H9 (cell line): ENCODE data around the gene GRID2IP. TPM values are rescaled to one million over a fixed set of nuclear protein-coding genes. Genes with fewer than 3 reads are reported as not detected.

Experiments used
- DNase-seq: peaks from one replicate; pipeline ENCODE4 v3.0.0-alpha.2; 2017
- H2AFZ ChIP-seq: one replicate; pipeline ENCODE4 v1.6.1; 2013; ENCODE audit warnings: mild to moderate bottlenecking, low read length, control low read depth, moderate library complexity
- H2AK5ac ChIP-seq: 2 replicates; pipeline ENCODE4 v1.6.1; 2013; ENCODE audit warnings: low read length, control low read depth, mixed read lengths; ENCODE audit not compliant: insufficient read length
- H2BK120ac ChIP-seq: one replicate; pipeline ENCODE4 v1.6.1; 2013; ENCODE audit warnings: low read depth, mild to moderate bottlenecking, low read length, control low read depth, inconsistent platforms; ENCODE audit not compliant: poor library complexity, severe bottlenecking
- H2BK12ac ChIP-seq: 2 replicates; pipeline ENCODE4 v1.6.1; 2013; ENCODE audit warnings: low read length, control low read depth, mixed read lengths, low read depth; ENCODE audit not compliant: insufficient read length
- H2BK15ac ChIP-seq: 2 replicates; pipeline ENCODE4 v1.6.1; 2013; ENCODE audit warnings: low read depth, low read length, control low read depth
- H2BK20ac ChIP-seq: one replicate; pipeline ENCODE4 v1.6.1; 2013; ENCODE audit warnings: low read depth, mild to moderate bottlenecking, low read length, control low read depth, inconsistent platforms; ENCODE audit not compliant: poor library complexity, severe bottlenecking
- H2BK5ac ChIP-seq: 2 replicates; pipeline ENCODE4 v1.6.1; 2013; ENCODE audit warnings: low read length, control low read depth, mixed read lengths; ENCODE audit not compliant: insufficient read length
- H3K14ac ChIP-seq: 2 replicates; pipeline ENCODE4 v1.6.1; 2013; ENCODE audit warnings: low read length, control low read depth; ENCODE audit not compliant: insufficient read depth
- H3K18ac ChIP-seq: 2 replicates; pipeline ENCODE4 v1.6.1; 2013; ENCODE audit warnings: low read depth, mild to moderate bottlenecking, mixed read lengths, low read length, control low read depth; ENCODE audit not compliant: insufficient read length
- H3K23ac ChIP-seq: 2 replicates; pipeline ENCODE4 v1.6.1; 2013; ENCODE audit warnings: low read length, control low read depth, mixed read lengths, low read depth; ENCODE audit not compliant: insufficient read length
- H3K23me2 ChIP-seq: 2 replicates; pipeline ENCODE4 v1.6.1; 2013; ENCODE audit warnings: low read depth, mild to moderate bottlenecking, mixed read lengths, low read length, control low read depth; ENCODE audit not compliant: insufficient read length, poor library complexity, severe bottlenecking
- H3K27ac ChIP-seq: 2 replicates; pipeline ENCODE4 v1.5.1; 2013; ENCODE audit warnings: low read length, control low read depth, mixed read lengths, low read depth; ENCODE audit not compliant: insufficient read length
- H3K27me3 ChIP-seq: 2 replicates; pipeline ENCODE4 v1.6.1; 2013; ENCODE audit warnings: low read length, control low read depth, inconsistent platforms; ENCODE audit not compliant: insufficient read depth
- H3K4ac ChIP-seq: 2 replicates; pipeline ENCODE4 v1.6.1; 2013; ENCODE audit warnings: low read depth, mild to moderate bottlenecking, control low read depth, inconsistent platforms, low read length, moderate library complexity
- H3K4me1 ChIP-seq: 2 replicates; pipeline ENCODE4 v1.6.1; 2013; ENCODE audit warnings: low read length, control low read depth, inconsistent platforms; ENCODE audit not compliant: insufficient read depth
- H3K4me2 ChIP-seq: 2 replicates; pipeline ENCODE4 v1.6.1; 2013; ENCODE audit warnings: low read length, control low read depth, mixed read lengths; ENCODE audit not compliant: insufficient read length, insufficient read depth
- H3K56ac ChIP-seq: 2 replicates; pipeline ENCODE4 v1.6.1; 2013; ENCODE audit warnings: low read depth, mild to moderate bottlenecking, mixed read lengths, low read length, control low read depth; ENCODE audit not compliant: insufficient read length
- H3K79me1 ChIP-seq: 2 replicates; pipeline ENCODE4 v1.6.1; 2013; ENCODE audit warnings: low read depth, mild to moderate bottlenecking, moderate library complexity, low read length, control low read depth, inconsistent platforms; ENCODE audit not compliant: insufficient read depth, poor library complexity, severe bottlenecking
- H3K79me2 ChIP-seq: 2 replicates; pipeline ENCODE4 v1.6.1; 2013; ENCODE audit warnings: low read length, control low read depth, inconsistent platforms; ENCODE audit not compliant: insufficient read depth
- H3K9ac ChIP-seq: 2 replicates; pipeline ENCODE4 v1.6.1; 2013; ENCODE audit warnings: low read length, control low read depth, mixed read lengths; ENCODE audit not compliant: insufficient read length; ENCODE audit errors: extremely low read depth
- H3K9me3 ChIP-seq: one replicate; pipeline ENCODE4 v1.6.1; 2013; ENCODE audit warnings: low read depth, low read length, inconsistent platforms; ENCODE audit not compliant: control insufficient read depth
- H3T11ph ChIP-seq: one replicate; pipeline ENCODE4 v1.6.1; 2013; ENCODE audit warnings: mild to moderate bottlenecking, low read length, control low read depth, inconsistent platforms
- H4K20me1 ChIP-seq: one replicate; pipeline ENCODE4 v1.6.1; 2013; ENCODE audit not compliant: control insufficient read depth, insufficient read length, insufficient read depth
- H4K5ac ChIP-seq: 2 replicates; pipeline ENCODE4 v1.6.1; 2013; ENCODE audit warnings: low read depth, mild to moderate bottlenecking, mixed read lengths, low read length, control low read depth; ENCODE audit not compliant: insufficient read length
- H4K8ac ChIP-seq: replicated peaks from 2 replicates; pipeline ENCODE4 v1.6.1; 2013; ENCODE audit warnings: low read length, control low read depth, mixed read lengths, low read depth; ENCODE audit not compliant: insufficient read length
- H4K91ac ChIP-seq: 2 replicates; pipeline ENCODE4 v1.6.1; 2013; ENCODE audit warnings: low read depth, mild to moderate bottlenecking, moderate library complexity, mixed read lengths, low read length, control low read depth; ENCODE audit not compliant: insufficient read length
- H3K27ac Mint-ChIP-seq, 3 experiments: 2 replicates in 2 of 3; 3 replicates in 1 of 3; pipeline ENCODE4 v1.8.0; 2020 to 2021; ENCODE audit warnings: mixed read lengths in 3 of 3, mild to moderate bottlenecking in 1 of 3, moderate library complexity in 1 of 3
- H3K27me3 Mint-ChIP-seq: 2 replicates; pipeline ENCODE4 v1.8.0; 2021; ENCODE audit warnings: low read depth, mild to moderate bottlenecking, moderate library complexity, mixed read lengths
- H3K36me3 Mint-ChIP-seq, 3 experiments: 2 replicates in 2 of 3; 3 replicates in 1 of 3; pipeline ENCODE4 v1.8.0; 2020 to 2021; ENCODE audit warnings: low read depth in 3 of 3, mixed read lengths in 3 of 3; ENCODE audit not compliant: insufficient read depth in 1 of 3
- H3K4me1 Mint-ChIP-seq, 2 experiments: 2 replicates each; pipeline ENCODE4 v1.8.0; 2020; ENCODE audit warnings: mixed read lengths in 2 of 2
- H3K4me3 Mint-ChIP-seq, 2 experiments: 2 replicates in 1 of 2; 3 replicates in 1 of 2; pipeline ENCODE4 v1.8.0; 2020 to 2021; ENCODE audit warnings: mild to moderate bottlenecking in 2 of 2, mixed read lengths in 2 of 2, moderate library complexity in 1 of 2
- H3K9me3 Mint-ChIP-seq, 2 experiments: 2 replicates in 1 of 2; 3 replicates in 1 of 2; pipeline ENCODE4 v1.8.0; 2020; ENCODE audit warnings: mild to moderate bottlenecking in 2 of 2, mixed read lengths in 2 of 2, moderate library complexity in 1 of 2
- CTCF ChIP-seq: fragments of 200-600 bp; sonication (generic); conservative IDR thresholded peaks from 3 replicates; pipeline ENCODE4 v1.8.0; 2021; ENCODE audit warnings: antibody characterized with exemption, mild to moderate bottlenecking
- WGBS: extraction: QIAGEN DNeasy Blood & Tissue Kit; methylation state at CpG from one replicate; pipeline ENCODE4 v1.1.7; 2013; ENCODE audit warnings: missing lambda C conversion rate, low lambda C conversion rate, mixed read lengths; ENCODE audit not compliant: insufficient read length; ENCODE audit errors: extremely low coverage; 5-methylcytosine and 5-hydroxymethylcytosine counted together
- total RNA-seq: library from RNA; stranded (reverse); gene quantifications from 2 replicates; pipeline ENCODE4 v1.2.1, GENCODE V29; 2021

Gene GRID2IP
- total RNA-seq, 1 experiment from 2014 or later, result 1.7 TPM

GRCh38 chr7:6559896-6560295 lies 8.6 kb upstream of the GRID2IP start:
- peak overlapping the region in 1 of 3 experiments; percentile 9; a peak in 2 of 7 replicates for H3K27ac Mint-ChIP-seq
- H3K4me1 Mint-ChIP-seq, result peaks cover 11 to 16% of the 10 kb centered on the region in 2 experiments

More at GRCh38 chr7:6559896-6560295, 8.6 kb upstream of the GRID2IP start:
- H3T11ph ChIP-seq, result no peak overlapping the region
- WGBS, result no CpG with 5 or more reads among the region's 3 CpGs
- no peaks in the 10 kb centered on the region for H3K23me2 ChIP-seq
- no peak overlapping the region for H2BK15ac ChIP-seq
- H3K79me1 ChIP-seq, result no peaks in the 10 kb centered on the region
- no peak overlapping the region for H2BK5ac ChIP-seq
- H3K56ac ChIP-seq, result no peak overlapping the region
- no peaks in the 10 kb centered on the region for H3K27me3 ChIP-seq
- H2BK120ac ChIP-seq, result no peak overlapping the region
- peaks cover under 1% of the 10 kb centered on the region; the same call in 1 of the 2 replicates for H3K27me3 Mint-ChIP-seq
- no peak overlapping the region for H3K27ac ChIP-seq
- no peak overlapping the region for H4K91ac ChIP-seq
- H3K23ac ChIP-seq, result no peak overlapping the region
- DNase-seq, result peak; percentile 45
- TF ChIP-seq CTCF, result no peak
- H2AK5ac ChIP-seq, result no peak overlapping the region
- no peak overlapping the region for H4K5ac ChIP-seq
- H3K14ac ChIP-seq, result no peak overlapping the region
- H3K9me3 ChIP-seq, result no peaks in the 10 kb centered on the region
- no peaks in the 10 kb centered on the region for H3K36me3 Mint-ChIP-seq
- H3K18ac ChIP-seq, result no peak overlapping the region
- no peak overlapping the region for H2BK20ac ChIP-seq
- H3K79me2 ChIP-seq, result no peaks in the 10 kb centered on the region
- H3K9me3 Mint-ChIP-seq, result no peaks in the 10 kb centered on the region
- H3K4me1 ChIP-seq, result no peaks in the 10 kb centered on the region; the same call in 1 of the 2 replicates
- no peak overlapping the region for H3K4ac ChIP-seq
- H2AFZ ChIP-seq, result no peak overlapping the region
- no peak overlapping the region for H2BK12ac ChIP-seq
- H3K4me2 ChIP-seq, result no peak overlapping the region
- no peak overlapping the region for H3K9ac ChIP-seq
- no peaks in the 10 kb centered on the region for H4K20me1 ChIP-seq
- H4K8ac ChIP-seq, result no peak overlapping the region
- peak overlapping the region in 1 of 2 experiments; percentile 29; a peak in 2 of 5 replicates for H3K4me3 Mint-ChIP-seq
